ENCODE results near the gene GPER1.
"Not testable (repeated sequence)": the region's sequence is repeated elsewhere in the genome, so short reads cannot be mapped to it uniquely, and the experiment has no call there.

The GPER1 gene

GRCh38 chr7:1071731-1072254 is 16.1 kb upstream of the GPER1 start:
- no peak overlapping the region for H3K27ac ChIP-seq (ENCODE audit: low read length)
- H3K9me3 ChIP-seq (ENCODE audit: control insufficient read depth, insufficient read depth, low read length), result no peaks in the 10 kb centered on the region
- WGBS (ENCODE audit: insufficient coverage, insufficient read length), result no CpG with 5 or more reads among the region's 19 CpGs
- no peak for DNase-seq (ENCODE audit: low read depth, low spot score)
- H3K4me3 ChIP-seq (ENCODE audit: low read length), result no peak overlapping the region
- no peaks in the 10 kb centered on the region for H3K36me3 ChIP-seq (ENCODE audit: control insufficient read depth, insufficient read depth, low read length)
- no peaks in the 10 kb centered on the region for H3K27me3 ChIP-seq (ENCODE audit: control insufficient read depth, insufficient read depth, low read length)
- H3K4me1 ChIP-seq (ENCODE audit: control insufficient read depth, insufficient read depth, low read length), result no peaks in the 10 kb centered on the region

DNA sequence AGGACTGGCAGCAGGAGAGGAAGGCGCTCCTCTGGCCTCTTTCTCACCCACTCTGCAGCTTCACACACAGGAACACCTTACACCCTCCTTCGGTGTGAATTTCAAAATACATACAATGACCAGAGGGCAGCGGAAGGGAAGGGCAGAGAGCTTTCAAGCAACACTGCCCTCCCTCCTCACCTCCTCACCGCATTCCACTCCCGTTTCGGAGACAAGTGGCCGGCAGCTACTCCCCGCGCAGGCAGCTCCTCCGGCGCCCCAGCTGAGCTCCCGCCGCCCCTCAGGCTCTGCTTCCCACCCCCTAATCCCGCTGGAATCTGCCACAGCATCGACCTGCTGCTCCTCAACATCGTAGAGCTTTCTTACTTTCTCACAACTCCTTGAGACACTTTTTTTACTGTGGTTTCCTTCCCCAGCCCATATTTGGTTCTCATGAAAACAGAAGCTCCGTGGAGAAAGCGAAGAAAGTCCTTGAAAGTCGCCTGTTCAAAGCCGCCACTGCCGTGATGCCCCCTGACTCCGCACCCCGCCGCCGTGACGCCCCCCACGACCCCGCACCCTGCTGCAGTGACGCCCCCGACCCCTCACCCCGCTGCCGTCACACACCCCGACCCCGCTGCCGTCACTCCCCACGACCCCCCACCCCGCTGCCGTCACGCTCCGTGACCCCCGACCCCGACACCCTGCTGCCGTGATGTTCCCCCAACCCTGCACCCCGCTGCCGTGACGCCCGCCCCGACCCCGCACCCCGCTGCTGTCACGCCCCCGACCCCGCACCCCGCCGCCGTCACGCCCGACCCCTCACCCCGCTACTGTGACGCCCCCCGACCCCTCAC is 14.6 kb upstream of the GPER1 start:
- Histone ChIP-seq H3K36me3 (ENCODE audit: control insufficient read depth, insufficient read depth, low read length) (no peaks in the 10 kb centered on the region), H3K4me1 (ENCODE audit: control insufficient read depth, insufficient read depth, low read length) (no peaks in the 10 kb centered on the region), H3K9me3 (ENCODE audit: control insufficient read depth, insufficient read depth, low read length) (no peaks in the 10 kb centered on the region), H3K27ac (ENCODE audit: low read length) (no peak overlapping the region), H3K27me3 (ENCODE audit: control insufficient read depth, insufficient read depth, low read length) (no peaks in the 10 kb centered on the region), H3K4me3 (ENCODE audit: low read length) (no peak overlapping the region)
- DNase-seq (ENCODE audit: low read depth, low spot score), result no peak
- no CpG with 5 or more reads among the region's 61 CpGs for WGBS (ENCODE audit: insufficient coverage, insufficient read length)

DNA sequence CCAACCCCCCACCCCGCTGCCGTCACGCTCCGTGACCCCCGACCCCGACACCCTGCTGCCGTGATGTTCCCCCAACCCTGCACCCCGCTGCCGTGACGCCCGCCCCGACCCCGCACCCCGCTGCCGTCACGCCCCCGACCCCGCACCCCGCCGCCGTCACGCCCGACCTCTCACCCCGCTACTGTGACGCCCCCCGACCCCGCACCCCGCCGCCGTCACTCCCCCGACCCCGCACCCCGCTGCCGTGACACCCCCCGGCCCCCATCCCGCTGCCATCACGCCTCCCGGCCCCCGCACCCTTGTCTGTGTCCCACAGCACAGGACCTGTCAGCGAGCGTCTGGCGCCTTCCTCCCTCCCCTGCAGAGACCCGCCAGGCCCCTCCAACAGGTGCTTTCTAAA is 13.9 kb upstream of the GPER1 start:
- H3K36me3 ChIP-seq (ENCODE audit: control insufficient read depth, insufficient read depth, low read length); H3K9me3 ChIP-seq (ENCODE audit: control insufficient read depth, insufficient read depth, low read length); H3K4me3 ChIP-seq (ENCODE audit: low read length); H3K27ac ChIP-seq (ENCODE audit: low read length); H3K27me3 ChIP-seq (ENCODE audit: control insufficient read depth, insufficient read depth, low read length); DNase-seq (ENCODE audit: low read depth, low spot score); H3K4me1 ChIP-seq (ENCODE audit: control insufficient read depth, insufficient read depth, low read length): not testable (repeated sequence)
- no CpG with 5 or more reads among the region's 43 CpGs for WGBS (ENCODE audit: insufficient coverage, insufficient read length)

DNA sequence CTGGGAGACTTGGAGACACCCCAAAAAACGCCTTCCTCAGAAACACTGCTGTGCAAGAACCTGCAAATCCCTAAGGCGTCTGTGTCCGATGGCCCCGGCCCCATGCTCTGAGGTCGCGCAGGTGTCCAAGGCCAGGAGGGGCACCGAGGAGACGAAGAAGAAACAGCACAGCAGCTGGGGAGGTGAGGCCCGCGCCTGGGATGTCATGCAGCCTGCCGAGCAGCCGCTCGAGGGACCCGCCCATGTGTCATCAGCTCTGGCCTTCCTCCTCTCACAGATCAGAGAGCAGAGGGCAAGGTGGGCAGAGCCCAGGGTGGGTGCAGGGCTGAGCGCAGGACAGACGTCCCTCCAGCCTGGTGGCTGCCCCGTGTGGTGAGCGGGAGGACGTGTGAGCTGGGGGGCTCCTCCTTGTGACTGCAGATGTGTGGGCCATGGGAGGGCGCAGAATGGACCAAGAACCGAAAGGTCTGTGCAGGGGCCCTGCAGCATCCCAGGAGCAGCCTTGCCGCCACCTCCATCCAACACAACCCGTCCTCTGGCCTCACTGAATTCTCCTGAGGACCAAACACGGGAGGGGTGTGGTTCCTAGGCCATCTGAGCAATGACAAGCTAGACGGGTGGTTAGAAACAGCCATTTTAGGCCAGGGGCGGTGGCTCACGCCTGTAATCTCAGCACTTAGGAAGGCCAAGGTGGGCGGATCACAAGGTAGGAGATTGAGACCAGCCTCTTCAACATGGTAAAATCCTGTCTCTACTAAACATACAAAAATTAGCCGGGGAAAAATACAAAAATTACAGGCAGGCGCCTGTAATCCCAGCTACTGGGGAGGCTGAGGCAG is 13.1 kb upstream of the GPER1 start:
- no CpG with 5 or more reads among the region's 30 CpGs for WGBS (ENCODE audit: insufficient coverage, insufficient read length)
- Histone ChIP-seq H3K36me3 (ENCODE audit: control insufficient read depth, insufficient read depth, low read length) (no peaks in the 10 kb centered on the region), H3K27ac (ENCODE audit: low read length) (no peak overlapping the region), H3K27me3 (ENCODE audit: control insufficient read depth, insufficient read depth, low read length) (no peaks in the 10 kb centered on the region), H3K4me3 (ENCODE audit: low read length) (no peak overlapping the region), H3K9me3 (ENCODE audit: control insufficient read depth, insufficient read depth, low read length) (no peaks in the 10 kb centered on the region), H3K4me1 (ENCODE audit: control insufficient read depth, insufficient read depth, low read length) (no peaks in the 10 kb centered on the region)
- DNase-seq (ENCODE audit: low read depth, low spot score), result no peak

DNA sequence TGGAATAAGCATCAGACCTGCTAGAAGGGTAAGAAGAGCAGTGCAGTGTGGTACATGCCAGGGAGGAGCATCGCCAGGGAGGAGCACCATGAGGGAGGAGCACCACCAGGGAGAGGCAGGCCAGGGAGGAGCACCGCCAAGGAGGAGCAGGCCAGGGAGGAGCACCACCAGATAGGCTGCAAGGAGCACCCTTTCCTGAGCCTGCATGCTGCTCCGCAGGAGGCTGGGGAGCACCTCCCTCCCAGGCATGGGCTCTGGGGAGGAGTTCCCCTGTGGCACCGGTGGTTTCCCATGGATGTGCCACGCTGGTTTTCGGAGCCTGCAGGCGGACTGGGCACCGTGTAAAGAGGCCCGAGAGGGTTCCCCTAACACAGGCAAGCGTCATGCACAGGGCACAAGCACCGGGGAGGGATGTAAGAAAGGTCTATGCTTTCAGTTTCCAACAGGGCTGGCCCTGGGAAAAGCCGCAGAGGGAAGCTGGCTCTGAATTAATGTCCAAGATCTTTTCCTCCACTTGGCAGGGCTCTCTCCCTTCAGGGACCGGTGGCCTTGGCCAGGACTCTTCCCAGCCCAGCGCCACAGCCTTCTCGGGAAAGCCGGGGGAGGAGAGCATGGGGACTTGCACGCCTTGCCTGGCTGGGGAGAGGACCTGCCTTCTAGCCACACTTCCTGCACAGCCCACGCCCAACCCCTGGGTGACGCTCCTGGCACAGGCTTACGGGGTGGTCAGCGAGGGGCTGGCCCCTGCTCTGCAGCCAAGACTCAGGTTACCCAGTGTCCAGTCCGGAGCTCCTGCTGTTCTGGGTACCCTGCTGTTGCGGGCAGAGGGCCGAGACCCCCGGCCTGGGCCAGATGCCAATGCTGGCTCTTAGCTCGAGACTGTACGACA is 11.5 kb upstream of the GPER1 start:
- Histone ChIP-seq H3K27ac (ENCODE audit: low read length) (no peak overlapping the region), H3K27me3 (ENCODE audit: control insufficient read depth, insufficient read depth, low read length) (no peaks in the 10 kb centered on the region), H3K36me3 (ENCODE audit: control insufficient read depth, insufficient read depth, low read length) (no peaks in the 10 kb centered on the region), H3K4me3 (ENCODE audit: low read length) (no peak overlapping the region), H3K9me3 (ENCODE audit: control insufficient read depth, insufficient read depth, low read length) (no peaks in the 10 kb centered on the region), H3K4me1 (ENCODE audit: control insufficient read depth, insufficient read depth, low read length) (no peaks in the 10 kb centered on the region)
- no peak for DNase-seq (ENCODE audit: low read depth, low spot score)
- WGBS (ENCODE audit: insufficient coverage, insufficient read length), result no CpG with 5 or more reads among the region's 27 CpGs

GRCh38 chr7:1078519-1078918 is 9.4 kb upstream of the GPER1 start:
- WGBS (ENCODE audit: insufficient coverage, insufficient read length), result no CpG with 5 or more reads among the region's 11 CpGs
- no peaks in the 10 kb centered on the region for H3K4me1 ChIP-seq (ENCODE audit: control insufficient read depth, insufficient read depth, low read length)
- no peaks in the 10 kb centered on the region for H3K9me3 ChIP-seq (ENCODE audit: control insufficient read depth, insufficient read depth, low read length)
- no peak for DNase-seq (ENCODE audit: low read depth, low spot score)
- H3K27me3 ChIP-seq (ENCODE audit: control insufficient read depth, insufficient read depth, low read length), result no peaks in the 10 kb centered on the region
- no peak overlapping the region for H3K27ac ChIP-seq (ENCODE audit: low read length)
- H3K4me3 ChIP-seq (ENCODE audit: low read length), result no peak overlapping the region
- no peaks in the 10 kb centered on the region for H3K36me3 ChIP-seq (ENCODE audit: control insufficient read depth, insufficient read depth, low read length)

GRCh38 chr7:1078985-1079384 is 8.9 kb upstream of the GPER1 start:
- Histone ChIP-seq H3K27me3 (ENCODE audit: control insufficient read depth, insufficient read depth, low read length) (no peaks in the 10 kb centered on the region), H3K4me1 (ENCODE audit: control insufficient read depth, insufficient read depth, low read length) (no peaks in the 10 kb centered on the region), H3K9me3 (ENCODE audit: control insufficient read depth, insufficient read depth, low read length) (no peaks in the 10 kb centered on the region), H3K36me3 (ENCODE audit: control insufficient read depth, insufficient read depth, low read length) (0 out of 2 replicates have a peak, but pooled peaks cover 2% of the 10 kb centered on the region), H3K27ac (ENCODE audit: low read length) (no peak overlapping the region), H3K4me3 (ENCODE audit: low read length) (no peak overlapping the region)
- WGBS (ENCODE audit: insufficient coverage, insufficient read length), result no CpG with 5 or more reads among the region's 15 CpGs
- DNase-seq (ENCODE audit: low read depth, low spot score), result no peak

DNA sequence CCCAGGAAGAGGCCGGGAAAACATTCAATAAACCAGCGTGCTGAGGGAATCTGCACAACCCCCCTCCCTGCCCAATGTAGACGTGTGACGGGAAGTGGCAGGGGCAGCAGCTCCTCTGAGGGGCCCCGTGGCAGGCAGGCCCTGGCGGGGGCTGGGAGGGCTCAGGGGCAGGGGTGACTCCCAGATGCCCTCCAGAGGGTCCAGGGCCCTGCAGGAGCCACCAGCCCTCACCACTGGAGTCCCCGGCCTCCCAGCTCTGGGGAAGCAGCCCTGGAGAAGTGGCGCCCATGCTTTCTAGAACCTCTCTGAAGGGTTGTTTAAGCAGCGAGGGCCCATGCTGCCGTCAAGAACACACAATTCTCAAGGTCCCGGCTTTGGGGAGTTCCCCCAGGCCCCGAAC is 8.4 kb upstream of the GPER1 start:
- Histone ChIP-seq H3K27me3 (ENCODE audit: control insufficient read depth, insufficient read depth, low read length) (no peaks in the 10 kb centered on the region), H3K36me3 (ENCODE audit: control insufficient read depth, insufficient read depth, low read length) (peaks cover 2% of the 10 kb centered on the region; the same call in 1 of the 2 replicates), H3K9me3 (ENCODE audit: control insufficient read depth, insufficient read depth, low read length) (no peaks in the 10 kb centered on the region), H3K4me1 (ENCODE audit: control insufficient read depth, insufficient read depth, low read length) (no peaks in the 10 kb centered on the region), H3K4me3 (ENCODE audit: low read length) (no peak overlapping the region), H3K27ac (ENCODE audit: low read length) (no peak overlapping the region)
- no peak for DNase-seq (ENCODE audit: low read depth, low spot score)
- no CpG with 5 or more reads among the region's 12 CpGs for WGBS (ENCODE audit: insufficient coverage, insufficient read length)

GRCh38 chr7:1080252-1080920 is 7.5 kb upstream of the GPER1 start:
- no peak for DNase-seq (ENCODE audit: low read depth, low spot score)
- Histone ChIP-seq H3K36me3 (ENCODE audit: control insufficient read depth, insufficient read depth, low read length) (peaks cover 2% of the 10 kb centered on the region; the same call in 1 of the 2 replicates), H3K27me3 (ENCODE audit: control insufficient read depth, insufficient read depth, low read length) (no peaks in the 10 kb centered on the region), H3K9me3 (ENCODE audit: control insufficient read depth, insufficient read depth, low read length) (no peaks in the 10 kb centered on the region), H3K4me3 (ENCODE audit: low read length) (no peak overlapping the region), H3K27ac (ENCODE audit: low read length) (no peak overlapping the region), H3K4me1 (ENCODE audit: control insufficient read depth, insufficient read depth, low read length) (no peaks in the 10 kb centered on the region)
- no CpG with 5 or more reads among the region's 38 CpGs for WGBS (ENCODE audit: insufficient coverage, insufficient read length)
